Caco-2 (cell line): ENCODE measurements around the gene CNTN1. TPM values are rescaled to one million over a fixed set of nuclear protein-coding genes. Genes with fewer than 3 reads are reported as not detected.
A peak's percentile ranks its signal among the peaks of the same experiment; 100 is the strongest.

Experiments
- BruUV-seq: library from RNA; stranded (reverse); fragments of 400-500 nt; replicated peaks from 2 replicates; lab custom pipeline; 2021; lab: Mats Ljungman, UMichigan
- CTCF ChIA-PET: fragments of 300-600 bp; sonication (Branson Sonifier 250); formaldehyde crosslinking; loops from one replicate; lab custom pipeline; 2022; ENCODE audit warnings: antibody characterized with exemption; lab: Charles Lee
- POLR2A ChIA-PET: fragments of 300-600 bp; sonication (Branson Sonifier 250); formaldehyde crosslinking; loops from one replicate; lab custom pipeline; 2022; ENCODE audit warnings: antibody characterized with exemption; lab: Charles Lee
- DNase-seq, 2 experiments: peaks; one replicate each; pipeline versions ENCODE4 v3.0.0 to v3.0.0-alpha.2; 2020 to 2022
- H3K27me3 ChIP-seq: replicated peaks from 2 replicates; pipeline ENCODE4 v1.6.0; 2011; ENCODE audit warnings: low read length; ENCODE audit not compliant: control insufficient read depth, insufficient read depth
- H3K36me3 ChIP-seq: 2 replicates; pipeline ENCODE4 v1.5.1; 2011; ENCODE audit warnings: low read length; ENCODE audit not compliant: control insufficient read depth, insufficient read depth
- H3K4me1 ChIP-seq: fragments of 250-450 bp; sonication (Bioruptor Pico); 2 replicates; pipeline ENCODE4 v1.5.1; 2020; ENCODE audit warnings: mild to moderate bottlenecking
- H3K4me3 ChIP-seq: 2 replicates; pipeline ENCODE4 v1.5.1; 2011; ENCODE audit warnings: low read depth, mild to moderate bottlenecking, control low read depth, low read length
- H3K9me3 ChIP-seq: fragments of 250-450 bp; sonication (Bioruptor Pico); 2 replicates; pipeline ENCODE4 v1.5.1; 2020; ENCODE audit warnings: mild to moderate bottlenecking, moderate library complexity
- H3K27ac Mint-ChIP-seq: one replicate; pipeline ENCODE4 v1.8.0; 2022; ENCODE audit warnings: mixed read lengths; ENCODE audit not compliant: unreplicated experiment
- H3K27me3 Mint-ChIP-seq: one replicate; pipeline ENCODE4 v1.8.0; 2022; ENCODE audit warnings: mixed read lengths; ENCODE audit not compliant: insufficient read depth, unreplicated experiment
- H3K36me3 Mint-ChIP-seq: one replicate; pipeline ENCODE4 v1.8.0; 2022; ENCODE audit warnings: mild to moderate bottlenecking, mixed read lengths; ENCODE audit not compliant: insufficient read depth, unreplicated experiment
- H3K4me1 Mint-ChIP-seq: one replicate; pipeline ENCODE4 v1.8.0; 2022; ENCODE audit warnings: low read depth, mixed read lengths; ENCODE audit not compliant: unreplicated experiment
- H3K4me3 Mint-ChIP-seq: one replicate; pipeline ENCODE4 v1.8.0; 2022; ENCODE audit warnings: mild to moderate bottlenecking, moderate library complexity, mixed read lengths; ENCODE audit not compliant: unreplicated experiment
- H3K9me3 Mint-ChIP-seq: one replicate; pipeline ENCODE4 v1.8.0; 2022; ENCODE audit warnings: mixed read lengths; ENCODE audit not compliant: unreplicated experiment
- CTCF ChIP-seq, 2 experiments: fragments of 200-600 bp in 1 of 2; IDR thresholded peaks; 1 replicate in 1 of 2; 2 replicates in 1 of 2; pipeline versions ENCODE4 v1.5.1 to v1.8.0; 2011 to 2022; ENCODE audit warnings: antibody characterized with exemption in 1 of 2, control low read depth in 1 of 2, inconsistent platforms in 1 of 2, low read depth in 1 of 2, low read length in 1 of 2, mild to moderate bottlenecking in 1 of 2, moderate library complexity in 1 of 2; ENCODE audit not compliant: insufficient read depth in 1 of 2, severe bottlenecking in 1 of 2, unreplicated experiment in 1 of 2
- intact Hi-C: fragments of 100-400 bp; cut with micrococcal nuclease; formaldehyde crosslinking; loops from one replicate; pipeline ENCODE4 v1.10.0; 2022; ENCODE audit not compliant: unreplicated experiment
- total RNA-seq: library from RNA; stranded (reverse); gene quantifications from 2 replicates; pipeline ENCODE4 v1.2.3, GENCODE V29; 2022

Gene CNTN1
- total RNA-seq, 1 experiment from 2014 or later, result not detected

- peaks cover 6% of the 10 kb centered on the region for H3K27me3 Mint-ChIP-seq
- H3K9me3 Mint-ChIP-seq, result no peaks in the 10 kb centered on the region
- H3K36me3 Mint-ChIP-seq, result no peaks in the 10 kb centered on the region
- DNase-seq, result no peak
- no TSS peak for BruUV-seq
- no peaks in the 10 kb centered on the region for H3K4me1 Mint-ChIP-seq
- ChIA-PET POLR2A (no interaction called here), CTCF (no interaction called here)
- Histone ChIP-seq H3K4me3 (no peak overlapping the region), H3K27me3 (no peaks in the 10 kb centered on the region), H3K36me3 (no peaks in the 10 kb centered on the region), H3K9me3 (no peaks in the 10 kb centered on the region), H3K4me1 (no peaks in the 10 kb centered on the region)
- intact Hi-C loops, result no loop called here
- H3K27ac Mint-ChIP-seq, result no peak overlapping the region
- H3K4me3 Mint-ChIP-seq, result no peak overlapping the region
- TF ChIP-seq CTCF (IDR thresholded peaks at IDR 0.05; ENCODE audit: insufficient read depth in 1 of 2, low read depth in 1 of 2, low read length in 1 of 2, severe bottlenecking in 1 of 2, unreplicated experiment in 1 of 2), result no peak
These were observed 110.4 kb downstream of the CNTN1 start for GRCh38 chr12:40802656-40803055.

GRCh38 chr12:40819436-40820108 is 127.3 kb downstream of the CNTN1 start:
- peak; percentile 28 to 48 for DNase-seq
- no TSS peak for BruUV-seq
- H3K27me3 ChIP-seq, result no peaks in the 10 kb centered on the region
- no peaks in the 10 kb centered on the region for H3K9me3 Mint-ChIP-seq
- no peak overlapping the region for H3K4me3 Mint-ChIP-seq
- no peaks in the 10 kb centered on the region for H3K27me3 Mint-ChIP-seq
- H3K4me3 ChIP-seq, result no peak overlapping the region
- no peaks in the 10 kb centered on the region for H3K36me3 ChIP-seq
- H3K36me3 Mint-ChIP-seq, result no peaks in the 10 kb centered on the region
- no peaks in the 10 kb centered on the region; the same call in 1 of the 2 replicates for H3K9me3 ChIP-seq
- ChIA-PET POLR2A (no interaction called here), CTCF (no interaction called here)
- intact Hi-C loops, result no loop called here
- TF ChIP-seq CTCF (IDR thresholded peaks at IDR 0.05; ENCODE audit: insufficient read depth in 1 of 2, low read depth in 1 of 2, low read length in 1 of 2, severe bottlenecking in 1 of 2, unreplicated experiment in 1 of 2), result no peak
- H3K4me1 Mint-ChIP-seq, result no peaks in the 10 kb centered on the region
- H3K27ac Mint-ChIP-seq, result no peak overlapping the region
- no peaks in the 10 kb centered on the region for H3K4me1 ChIP-seq

GRCh38 chr12:40820794-40821484 is 128.7 kb downstream of the CNTN1 start:
- no peak for DNase-seq
- intact Hi-C loops, result no loop called here
- Histone ChIP-seq H3K4me1 (no peaks in the 10 kb centered on the region), H3K4me3 (no peak overlapping the region), H3K27me3 (no peaks in the 10 kb centered on the region), H3K36me3 (no peaks in the 10 kb centered on the region), H3K9me3 (no peaks in the 10 kb centered on the region; the same call in 1 of the 2 replicates)
- H3K9me3 Mint-ChIP-seq, result no peaks in the 10 kb centered on the region
- no peak for TF ChIP-seq CTCF (IDR thresholded peaks at IDR 0.05; ENCODE audit: insufficient read depth in 1 of 2, low read depth in 1 of 2, low read length in 1 of 2, severe bottlenecking in 1 of 2, unreplicated experiment in 1 of 2)
- H3K4me1 Mint-ChIP-seq, result no peaks in the 10 kb centered on the region
- H3K27me3 Mint-ChIP-seq, result no peaks in the 10 kb centered on the region
- POLR2A ChIA-PET, result no interaction called here
- H3K27ac Mint-ChIP-seq, result no peak overlapping the region
- BruUV-seq, result no TSS peak
- no peaks in the 10 kb centered on the region for H3K36me3 Mint-ChIP-seq
- CTCF ChIA-PET, result no interaction called here
- no peak overlapping the region for H3K4me3 Mint-ChIP-seq
